Parathyroid adenoma (tissue), 2 donors: ENCODE measurements around the gene MBD1.

Experiments
- H2AFZ ChIP-seq: fragments of 300-600 bp; sonication (generic); one replicate; pipeline ENCODE4 v1.7.0; 2017; ENCODE audit warnings: antibody characterized with exemption, mild to moderate bottlenecking
- H3K27ac ChIP-seq: fragments of 300-600 bp; sonication (generic); one replicate; pipeline ENCODE4 v1.7.0; 2017
- H3K27me3 ChIP-seq: fragments of 300-600 bp; sonication (generic); one replicate; pipeline ENCODE4 v1.7.0; 2017; ENCODE audit warnings: low read length; ENCODE audit not compliant: control insufficient read depth, insufficient read depth
- H3K36me3 ChIP-seq: fragments of 300-600 bp; sonication (generic); one replicate; pipeline ENCODE4 v1.7.0; 2017; ENCODE audit warnings: low read length; ENCODE audit not compliant: control insufficient read depth, insufficient read depth
- H3K4me1 ChIP-seq: fragments of 300-600 bp; sonication (generic); one replicate; pipeline ENCODE4 v1.7.0; 2017; ENCODE audit warnings: control low read depth
- H3K4me2 ChIP-seq: fragments of 300-600 bp; sonication (generic); one replicate; pipeline ENCODE4 v1.7.0; 2017; ENCODE audit warnings: low read length
- H3K4me3 ChIP-seq: fragments of 300-600 bp; sonication (generic); one replicate; pipeline ENCODE4 v1.7.0; 2017; ENCODE audit warnings: low read depth, low read length
- H3K79me2 ChIP-seq: fragments of 300-600 bp; sonication (generic); one replicate; pipeline ENCODE4 v1.7.0; 2017; ENCODE audit warnings: control low read depth
- H3K9ac ChIP-seq: fragments of 300-600 bp; sonication (generic); one replicate; pipeline ENCODE4 v1.7.0; 2017; ENCODE audit warnings: mild to moderate bottlenecking
- H3K9me3 ChIP-seq: fragments of 300-600 bp; sonication (generic); one replicate; pipeline ENCODE4 v1.7.0; 2017; ENCODE audit warnings: low read length; ENCODE audit not compliant: control insufficient read depth
- CTCF ChIP-seq: fragments of 300-600 bp; sonication (generic); IDR thresholded peaks from one replicate; pipeline ENCODE4 v1.7.0; 2017; ENCODE audit warnings: antibody characterized with exemption, mild to moderate bottlenecking
- donor health status: primary hyperparathyroidism.

The MBD1 gene

GRCh38 chr18:50274941-50275340 lies 6.4 kb downstream of the MBD1 start:
- no peaks in the 10 kb centered on the region for H3K27me3 ChIP-seq
- H3K4me2 ChIP-seq, result no peak overlapping the region
- TF ChIP-seq CTCF, result no peak
- H2AFZ ChIP-seq, result no peak overlapping the region
- no peak overlapping the region for H3K9ac ChIP-seq
- no peaks in the 10 kb centered on the region for H3K9me3 ChIP-seq
- no peak overlapping the region for H3K4me3 ChIP-seq
- H3K36me3 ChIP-seq, result no peaks in the 10 kb centered on the region
- no peak overlapping the region for H3K27ac ChIP-seq
- H3K4me1 ChIP-seq, result peaks cover 6% of the 10 kb centered on the region
- peaks cover 5% of the 10 kb centered on the region for H3K79me2 ChIP-seq

- no peak for TF ChIP-seq CTCF
- Histone ChIP-seq H3K4me3 (no peak overlapping the region), H3K27me3 (no peaks in the 10 kb centered on the region), H3K4me1 (peaks cover 3% of the 10 kb centered on the region), H3K4me2 (no peak overlapping the region), H3K79me2 (peaks cover 5% of the 10 kb centered on the region), H3K36me3 (no peaks in the 10 kb centered on the region), H2AFZ (no peak overlapping the region), H3K9me3 (no peaks in the 10 kb centered on the region), H3K27ac (no peak overlapping the region), H3K9ac (no peak overlapping the region)
These were observed 7.3 kb downstream of the MBD1 start for GRCh38 chr18:50274044-50274442.

- Histone ChIP-seq H3K4me1 (no peaks in the 10 kb centered on the region), H3K9me3 (no peaks in the 10 kb centered on the region), H2AFZ (no peak overlapping the region), H3K79me2 (peaks cover 5% of the 10 kb centered on the region), H3K4me3 (no peak overlapping the region), H3K27me3 (no peaks in the 10 kb centered on the region), H3K27ac (no peak overlapping the region), H3K36me3 (no peaks in the 10 kb centered on the region), H3K4me2 (no peak overlapping the region), H3K9ac (no peak overlapping the region)
- no peak for TF ChIP-seq CTCF
These were observed 7.9 kb downstream of the MBD1 start for GRCh38 chr18:50273203-50274043.

DNA sequence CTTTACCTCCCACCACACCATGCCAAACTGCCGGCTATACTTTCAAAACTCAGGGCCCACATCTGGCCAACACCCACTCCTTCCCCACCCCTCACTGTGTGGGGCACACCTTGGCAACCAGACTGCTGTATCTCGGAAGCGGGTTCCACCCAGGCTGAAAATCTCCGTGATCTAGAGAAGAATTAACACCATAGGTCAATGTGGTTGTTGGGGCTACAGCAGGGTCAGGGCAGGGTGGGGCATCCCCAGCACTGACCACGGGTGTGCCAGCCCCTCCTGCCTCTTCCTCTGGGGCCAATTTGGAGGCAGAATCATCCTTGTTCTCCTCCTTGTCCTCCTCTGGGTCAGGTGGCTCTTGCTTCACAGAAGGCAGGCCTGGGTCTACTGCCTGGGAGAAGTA lies 8.8 kb downstream of the MBD1 start:
- Histone ChIP-seq H3K79me2 (peaks cover 5% of the 10 kb centered on the region), H3K4me2 (no peak overlapping the region), H3K4me3 (no peak overlapping the region), H3K27ac (no peak overlapping the region), H3K9me3 (no peaks in the 10 kb centered on the region), H3K9ac (no peak overlapping the region), H2AFZ (no peak overlapping the region), H3K27me3 (no peaks in the 10 kb centered on the region), H3K4me1 (no peaks in the 10 kb centered on the region), H3K36me3 (no peaks in the 10 kb centered on the region)
- no peak for TF ChIP-seq CTCF
